Testis (tissue), 3 donors: ENCODE data around the gene TEP1. TPM values are rescaled to one million over a fixed set of nuclear protein-coding genes. Genes with fewer than 3 reads are reported as not detected.
"Not testable (repeated sequence)": the region's sequence is repeated elsewhere in the genome, so short reads cannot be mapped to it uniquely, and the experiment has no call there.

Experiments
- DNase-seq: peaks from one replicate; pipeline ENCODE4 v3.0.0-alpha.2; 2019
- H3K27ac ChIP-seq, 2 donors: fragments of 200-600 bp; sonication (generic); one replicate each; pipeline ENCODE4 v1.5.1; 2019
- H3K27me3 ChIP-seq: fragments of 200-600 bp; sonication (generic); one replicate; pipeline ENCODE4 v1.5.1; 2019
- H3K36me3 ChIP-seq: fragments of 200-600 bp; sonication (generic); one replicate; pipeline ENCODE4 v1.5.1; 2017; ENCODE audit warnings: low read depth; ENCODE audit errors: missing control alignments
- H3K4me1 ChIP-seq: fragments of 200-600 bp; sonication (generic); one replicate; pipeline ENCODE4 v1.5.1; 2019
- H3K4me3 ChIP-seq, 2 donors: fragments of 200-600 bp; sonication (generic); one replicate each; pipeline ENCODE4 v1.5.1; 2017 to 2019
- H3K9me3 ChIP-seq: fragments of 200-600 bp; sonication (generic); one replicate; pipeline ENCODE4 v1.5.1; 2017
- CTCF ChIP-seq, 3 experiments: fragments of 450-650 bp in 2 of 3; fragments of 200-600 bp in 1 of 3; sonication (generic) in 1 of 3; IDR thresholded peaks; one replicate each; pipeline ENCODE4 v1.5.1; 2016 to 2019; ENCODE audit warnings: antibody characterized with exemption in 3 of 3, mild to moderate bottlenecking in 2 of 3, moderate library complexity in 1 of 3
- POLR2A ChIP-seq: fragments of 450-650 bp; IDR thresholded peaks from one replicate; pipeline ENCODE4 v1.6.1; 2017; ENCODE audit warnings: antibody characterized with exemption, mild to moderate bottlenecking, moderate library complexity
- WGBS, 2 donors: methylation state at CpG; one replicate each; pipeline ENCODE4 v1.1.5; 2018; 5-methylcytosine and 5-hydroxymethylcytosine counted together
- intact Hi-C: fragments of 100-400 bp; cut with DNase I; formaldehyde crosslinking; loops from one replicate; pipeline ENCODE4 v1.15.1; 2023; ENCODE audit warnings: low total_unique reads
- polyA plus RNA-seq: library from polyadenylated mRNA; stranded (reverse); fragments of 350-450 nt; fragmentation: Illumina TruSeq; extraction: RNeasy Lipid Tissue Mini Kit (QIAGEN cat#74804); gene quantifications from one replicate; pipeline ENCODE4 v1.2.3, GENCODE V29; 2014; ENCODE audit warnings: low read depth, low replicate concordance; ENCODE audit not compliant: insufficient read depth
- total RNA-seq, 2 donors: library from RNA; depleted of rRNA; stranded (reverse); fragments of >200 nt; gene quantifications; one replicate each; pipeline ENCODE4 v1.2.3, GENCODE V29; 2016

The TEP1 gene
- total and polyA plus RNA-seq, 3 donors from 2014 or later: 11.6 to 19.1 (median 16.5) TPM

GRCh38 chr14:20458031-20458789, 44.9 kb upstream of the TEP1 start:
- WGBS, 2 donors: 63 to 67% methylated on average over 8 of the region's 8 CpGs
- no peak for TF ChIP-seq CTCF (IDR thresholded peaks at IDR 0.05)
- no peak for TF ChIP-seq POLR2A
- Histone ChIP-seq H3K27me3 (no peaks in the 10 kb centered on the region), H3K4me1 (peaks cover 23% of the 10 kb centered on the region), H3K27ac (peak overlapping the region in 1 of 2 donors; percentile 14), H3K4me3 (no peak overlapping the region), H3K36me3 (no peaks in the 10 kb centered on the region), H3K9me3 (no peaks in the 10 kb centered on the region)
- no peak for DNase-seq
- intact Hi-C loops: loop anchor here (10.0 kb wide), 1 partner anchor 113 kb away; the partner anchor contains the start of gene PARP2

- peaks cover 24% of the 10 kb centered on the region for H3K4me1 ChIP-seq
- intact Hi-C loops: loop anchor here (10.0 kb wide), 1 partner anchor 112 kb away; the partner anchor contains the start of gene PARP2
Observed at GRCh38 chr14:20456971-20457370, 43.7 kb upstream of the TEP1 start.

GRCh38 chr14:20455355-20456300, 42.3 kb upstream of the TEP1 start:
- H3K9me3 ChIP-seq: no peaks in the 10 kb centered on the region
- WGBS, 2 donors: 1% methylated on average over 38 to 39 of the region's 39 CpGs
- H3K27ac ChIP-seq: peak overlapping the region; percentile 84 to 91
- intact Hi-C loops: loop anchor here (10.0 kb wide), 1 partner anchor 111 kb away; the partner anchor contains the start of gene PARP2
- DNase-seq: no peak
- H3K36me3 ChIP-seq: no peaks in the 10 kb centered on the region
- H3K4me1 ChIP-seq: peaks cover 22% of the 10 kb centered on the region
- peak overlapping the region; percentile 69 to 89 for H3K4me3 ChIP-seq
- TF ChIP-seq POLR2A: no peak
- no peak for TF ChIP-seq CTCF (IDR thresholded peaks at IDR 0.05)
- no peaks in the 10 kb centered on the region for H3K27me3 ChIP-seq

More at GRCh38 chr14:20456971-20457370, 43.7 kb upstream of the TEP1 start:
- Histone ChIP-seq H3K36me3 (no peaks in the 10 kb centered on the region), H3K9me3 (no peaks in the 10 kb centered on the region), H3K4me3 (no peak overlapping the region), H3K27me3 (no peaks in the 10 kb centered on the region), H3K27ac (peak overlapping the region in 1 of 2 donors; percentile 14)
- WGBS, 2 donors: 80 to 81% methylated on average over 13 of the region's 13 CpGs
- DNase-seq: no peak
- TF ChIP-seq POLR2A: no peak

- peaks cover 14% of the 10 kb centered on the region for H3K4me1 ChIP-seq
- 0 to 1% methylated on average over 52 to 55 of the region's 56 CpGs for WGBS, 2 donors
- H3K9me3 ChIP-seq: no peaks in the 10 kb centered on the region
- peak; percentile 19 for TF ChIP-seq POLR2A
- no peak for TF ChIP-seq CTCF (IDR thresholded peaks at IDR 0.05)
- peak; percentile 99 for DNase-seq
- H3K4me3 ChIP-seq: peak within 1 kb of the TSS; percentile 69 to 89
- H3K27ac ChIP-seq: peak within 1 kb of the TSS; percentile 84 to 91
- intact Hi-C loops: loop anchor here (10.0 kb wide), 1 partner anchor 110 kb away; the partner anchor contains the start of gene PARP2
- H3K27me3 ChIP-seq: no peaks in the 10 kb centered on the region
- H3K36me3 ChIP-seq: no peaks in the 10 kb centered on the region
Observed at GRCh38 chr14:20454516-20455354, 41.4 kb upstream of the TEP1 start, which contains the start of the genes APEX1 and OSGEP. TSS of gene APEX1 (plus strand) at chr14:20455226. CDS start at chr14:20455646, 420 bp downstream. TSS of gene OSGEP (minus strand) at chr14:20454812. CDS start at chr14:20454683, 129 bp downstream.

GRCh38 chr14:20452831-20453230, 39.5 kb upstream of the TEP1 start:
- 89 to 91% methylated on average over 8 of the region's 8 CpGs for WGBS, 2 donors
- intact Hi-C loops: loop anchor here (10.0 kb wide), 1 partner anchor 108 kb away; the partner anchor contains the start of gene PARP2
- peaks cover 14% of the 10 kb centered on the region for H3K4me1 ChIP-seq
- not testable (repeated sequence) for H3K36me3 ChIP-seq, DNase-seq, H3K4me3 ChIP-seq, H3K27ac ChIP-seq, H3K27me3 ChIP-seq, H3K9me3 ChIP-seq
